Stimulated activated effector memory CD8-positive, alpha-beta T cell treated with anti-CD3 and anti-CD28 coated beads, Interleukin-12 subunit alpha, Interleukin-12 subunit beta, amount 100 ng/mL, for 72 hours (primary cell): Measurements from ENCODE around the gene ATP10D.
A peak's percentile ranks its signal among the peaks of the same experiment; 100 is the strongest.

ENCODE experiments used
- ATAC-seq: fragments of 150-1000 bp; cut with Tn5 transposase; 2 replicates; pipeline ENCODE4 v1.10.0; 2021
- DNase-seq, 2 donors: peaks; one replicate each; pipeline ENCODE4 v3.0.0; 2021 to 2022; ENCODE audit warnings: low spot score in 2 of 2
- H3K27ac Mint-ChIP-seq: one replicate; pipeline ENCODE4 v1.8.0; 2022; ENCODE audit warnings: mild to moderate bottlenecking, mixed read lengths
- H3K36me3 Mint-ChIP-seq: one replicate; pipeline ENCODE4 v1.8.0; 2022; ENCODE audit warnings: mild to moderate bottlenecking, mixed read lengths
- H3K4me1 Mint-ChIP-seq: one replicate; pipeline ENCODE4 v1.8.0; 2022; ENCODE audit warnings: mixed read lengths
- H3K4me3 Mint-ChIP-seq: one replicate; pipeline ENCODE4 v1.8.0; 2022; ENCODE audit warnings: mild to moderate bottlenecking, mixed read lengths
- H3K9me3 Mint-ChIP-seq: one replicate; pipeline ENCODE4 v1.8.0; 2022; ENCODE audit warnings: mixed read lengths

ATP10D gene

DNA sequence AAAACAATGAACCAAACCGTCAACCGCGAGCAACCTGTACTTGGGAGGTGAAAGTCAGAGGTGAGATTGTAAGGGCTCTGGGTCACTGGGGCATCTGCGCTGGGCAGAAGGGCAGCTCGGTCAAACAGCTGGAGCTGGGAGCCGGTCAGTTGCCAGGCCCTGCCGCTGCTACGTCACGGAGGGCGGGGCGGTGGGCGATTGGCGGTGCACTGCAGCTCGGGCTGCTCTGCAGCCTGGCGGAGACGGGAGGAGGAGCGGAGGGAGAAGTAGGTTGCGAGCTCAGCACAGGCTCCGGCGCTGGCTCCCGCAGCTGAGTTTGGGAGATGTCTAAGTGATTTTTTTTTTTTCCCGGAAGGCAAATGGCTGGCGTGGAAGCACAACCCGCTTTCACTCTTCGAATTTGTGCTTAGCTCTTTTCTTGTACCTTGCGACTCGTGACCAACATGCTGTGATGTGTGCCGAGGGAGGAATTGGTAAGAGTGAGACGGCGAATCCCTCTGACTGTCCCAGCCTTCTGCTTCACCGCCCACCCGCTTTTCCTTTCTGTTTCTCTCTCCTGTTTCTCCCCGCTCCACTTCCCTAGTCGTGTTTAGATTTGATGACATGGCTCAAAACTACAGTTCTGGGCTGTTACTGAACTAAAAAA is at the start of gene ATP10D:
ATP10D (plus strand) TSS at position 229 of the 646 bp plus-strand sequence. CDS start 27,266 bp downstream, outside the sequence.
- Mint-ChIP-seq H3K36me3 (no peaks in the 10 kb centered on the region), H3K4me3 (peak within 1 kb of the TSS; percentile 86), H3K9me3 (no peaks in the 10 kb centered on the region), H3K27ac (peak within 1 kb of the TSS; percentile 89), H3K4me1 (peaks cover 14% of the 10 kb centered on the region)
- DNase-seq (peak; percentile 63 to 87), ATAC-seq (peak; percentile 98)

DNA sequence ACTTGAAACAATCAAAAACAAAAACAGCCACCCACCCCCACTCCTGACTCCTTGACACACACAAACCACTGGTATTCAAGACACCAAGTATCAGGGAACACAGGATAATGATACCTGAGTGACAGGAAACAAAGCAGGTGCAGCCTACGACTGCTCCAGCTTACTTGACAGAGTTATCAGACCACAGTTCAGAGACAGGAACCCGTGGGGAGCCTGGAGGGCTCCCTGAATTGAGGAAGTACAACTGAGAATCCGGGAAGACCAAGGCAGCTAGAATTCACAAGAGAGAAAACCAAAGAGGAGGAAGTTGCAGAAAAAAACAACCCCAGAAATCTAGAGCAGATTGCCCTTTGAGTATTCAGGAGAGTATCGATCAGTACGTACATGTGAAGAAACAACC is 42.1 kb upstream of the ATP10D start:
- Mint-ChIP-seq H3K36me3 (no peaks in the 10 kb centered on the region), H3K27ac (no peak overlapping the region), H3K4me1 (peaks cover 7% of the 10 kb centered on the region), H3K4me3 (no peak overlapping the region), H3K9me3 (no peaks in the 10 kb centered on the region)
- DNase-seq (no peak), ATAC-seq (no peak)

DNA sequence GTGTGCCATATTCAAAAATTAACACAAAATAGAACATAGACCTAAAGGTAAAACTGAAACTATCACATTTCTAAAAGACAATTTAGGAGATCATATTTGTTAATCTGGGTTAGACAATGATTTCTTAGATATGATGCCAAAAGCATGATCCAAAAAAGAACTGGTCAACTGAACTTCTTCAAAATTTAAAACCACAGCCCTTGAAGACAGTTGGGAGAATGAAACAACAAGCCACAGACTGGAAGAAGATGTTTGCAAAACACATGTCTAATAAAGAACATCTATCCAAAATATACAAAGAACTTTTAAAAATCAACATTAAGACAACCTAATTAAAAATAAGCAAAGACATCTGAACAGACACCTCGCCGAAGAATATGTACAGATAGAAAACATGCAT is 41.0 kb upstream of the ATP10D start:
- no peak for DNase-seq

DNA sequence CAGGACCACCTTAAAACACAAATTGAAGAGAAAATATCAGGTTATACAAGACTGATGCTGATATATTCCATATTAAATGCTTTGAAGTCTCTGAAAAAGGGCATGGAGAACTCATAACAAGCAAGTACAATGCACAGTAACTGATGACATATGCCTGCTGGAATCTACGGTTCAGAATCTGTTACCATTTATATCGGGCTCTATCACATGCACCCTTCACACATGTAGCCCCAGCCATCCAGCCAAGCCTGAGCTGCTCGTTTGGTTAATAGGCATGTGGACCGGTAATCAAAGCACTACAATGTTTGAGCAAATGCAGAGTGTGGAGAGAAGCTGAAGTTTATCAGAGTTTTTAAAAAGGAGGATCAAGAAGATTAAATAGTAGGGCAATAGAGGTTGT is 33.4 kb upstream of the ATP10D start:
- H3K27ac Mint-ChIP-seq: no peak overlapping the region
- no peaks in the 10 kb centered on the region for H3K9me3 Mint-ChIP-seq
- no peaks in the 10 kb centered on the region for H3K4me1 Mint-ChIP-seq
- peaks cover 60% of the 10 kb centered on the region for H3K36me3 Mint-ChIP-seq
- DNase-seq (no peak), ATAC-seq (no peak)
- no peak overlapping the region for H3K4me3 Mint-ChIP-seq

More for the DNA sequence above, 41.0 kb upstream of the ATP10D start:
- Mint-ChIP-seq H3K9me3 (no peaks in the 10 kb centered on the region), H3K27ac (no peak overlapping the region), H3K4me1 (peaks cover 7% of the 10 kb centered on the region), H3K4me3 (no peak overlapping the region), H3K36me3 (no peaks in the 10 kb centered on the region)
- ATAC-seq: no peak

DNA sequence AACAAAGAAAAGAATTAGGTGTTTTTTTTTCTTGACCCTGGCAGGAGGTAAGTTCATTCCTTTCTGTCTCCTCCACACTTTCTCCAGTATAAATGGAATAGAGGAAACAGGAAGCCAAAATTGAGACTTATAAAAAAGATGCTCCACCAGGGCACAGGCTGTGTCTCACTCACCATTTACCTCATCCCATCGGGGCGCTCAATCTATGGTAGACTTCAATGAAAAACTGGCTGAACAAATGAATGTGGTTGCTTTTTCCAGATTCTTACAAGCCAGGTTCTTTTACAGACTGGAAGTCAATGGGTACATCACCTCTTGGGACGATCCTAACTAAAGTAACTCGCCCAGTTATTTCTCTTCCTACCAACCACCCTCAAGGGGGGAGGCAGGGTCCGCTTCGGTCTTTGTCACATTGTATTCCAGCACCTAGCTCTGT is 22.3 kb upstream of the ATP10D start:
- H3K4me1 Mint-ChIP-seq: peaks cover 25% of the 10 kb centered on the region
- no peaks in the 10 kb centered on the region for H3K9me3 Mint-ChIP-seq
- H3K27ac Mint-ChIP-seq: peak overlapping the region; percentile 93
- ATAC-seq (peak; percentile 25), DNase-seq (no peak)
- peaks cover 27% of the 10 kb centered on the region for H3K36me3 Mint-ChIP-seq
- H3K4me3 Mint-ChIP-seq: peak overlapping the region; percentile 82

DNA sequence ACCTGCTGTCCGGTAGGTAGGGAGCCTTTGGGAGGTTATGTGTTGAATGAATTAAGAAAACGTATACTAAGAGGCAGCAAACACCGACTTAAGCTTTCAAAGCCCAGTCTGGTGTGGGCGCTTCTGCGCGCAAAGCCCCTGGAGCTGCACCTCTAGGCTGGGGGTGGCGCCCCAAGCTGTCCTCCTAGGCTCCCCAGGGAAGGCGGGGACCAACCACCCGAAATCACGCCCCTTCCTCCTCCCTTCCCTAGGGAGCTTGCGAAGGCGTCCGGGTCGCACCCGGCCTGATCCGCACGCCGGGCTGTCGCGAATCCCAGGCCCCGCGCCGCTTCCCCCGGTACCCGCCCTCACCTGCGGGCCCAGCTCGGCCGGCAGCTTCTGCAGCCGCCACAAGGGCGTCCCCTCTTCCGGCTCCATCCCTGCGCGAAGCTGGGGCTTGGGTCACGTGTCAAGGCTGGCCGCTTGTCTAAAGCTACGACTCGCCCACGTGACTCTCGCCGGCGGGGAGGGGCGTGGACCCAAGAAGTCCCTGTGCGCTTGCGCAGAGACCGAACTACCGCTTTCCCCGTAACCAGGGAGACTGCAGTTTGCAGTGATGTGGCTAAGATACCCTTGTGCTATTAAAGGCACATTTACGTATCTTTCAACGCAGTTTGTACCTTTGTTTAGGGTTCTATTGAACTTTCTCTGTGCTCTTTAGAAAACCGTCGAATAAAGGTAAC is 21.7 kb upstream of the ATP10D start, which contains the start of gene COMMD8:
COMMD8 (minus strand) TSS at position 468 of the 722 bp plus-strand sequence; CDS start at position 417, 51 bp downstream.
- DNase-seq (peak; percentile 91 to 97), ATAC-seq (peak; percentile 97)
- H3K27ac Mint-ChIP-seq: peak within 1 kb of the TSS; percentile 93
- peak within 1 kb of the TSS; percentile 82 for H3K4me3 Mint-ChIP-seq
- H3K36me3 Mint-ChIP-seq: peaks cover 22% of the 10 kb centered on the region
- H3K9me3 Mint-ChIP-seq: no peaks in the 10 kb centered on the region
- H3K4me1 Mint-ChIP-seq: peaks cover 25% of the 10 kb centered on the region

DNA sequence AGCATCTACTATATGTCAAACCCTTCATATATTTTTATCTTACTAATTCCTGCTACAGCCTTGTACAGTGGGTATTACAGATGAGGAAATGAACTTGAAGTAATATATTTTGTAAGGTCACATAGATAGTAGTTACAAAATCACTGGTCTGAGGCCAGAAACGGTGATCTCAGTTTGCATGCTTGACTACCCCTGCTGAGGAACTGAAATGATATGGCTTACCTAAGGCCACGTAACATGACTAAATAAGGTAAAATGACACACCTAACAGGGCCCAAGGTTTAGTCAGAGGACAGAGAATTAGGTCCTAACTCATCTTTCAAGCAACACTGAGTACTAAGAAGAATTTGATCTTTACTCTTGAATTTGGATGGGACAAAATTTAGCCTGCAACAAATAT is 20.1 kb upstream of the ATP10D start:
- H3K4me1 Mint-ChIP-seq: peaks cover 25% of the 10 kb centered on the region
- no peak overlapping the region for H3K4me3 Mint-ChIP-seq
- ATAC-seq: no peak
- H3K9me3 Mint-ChIP-seq: no peaks in the 10 kb centered on the region
- H3K36me3 Mint-ChIP-seq: peaks cover 6% of the 10 kb centered on the region
- no peak for DNase-seq
- H3K27ac Mint-ChIP-seq: no peak overlapping the region

DNA sequence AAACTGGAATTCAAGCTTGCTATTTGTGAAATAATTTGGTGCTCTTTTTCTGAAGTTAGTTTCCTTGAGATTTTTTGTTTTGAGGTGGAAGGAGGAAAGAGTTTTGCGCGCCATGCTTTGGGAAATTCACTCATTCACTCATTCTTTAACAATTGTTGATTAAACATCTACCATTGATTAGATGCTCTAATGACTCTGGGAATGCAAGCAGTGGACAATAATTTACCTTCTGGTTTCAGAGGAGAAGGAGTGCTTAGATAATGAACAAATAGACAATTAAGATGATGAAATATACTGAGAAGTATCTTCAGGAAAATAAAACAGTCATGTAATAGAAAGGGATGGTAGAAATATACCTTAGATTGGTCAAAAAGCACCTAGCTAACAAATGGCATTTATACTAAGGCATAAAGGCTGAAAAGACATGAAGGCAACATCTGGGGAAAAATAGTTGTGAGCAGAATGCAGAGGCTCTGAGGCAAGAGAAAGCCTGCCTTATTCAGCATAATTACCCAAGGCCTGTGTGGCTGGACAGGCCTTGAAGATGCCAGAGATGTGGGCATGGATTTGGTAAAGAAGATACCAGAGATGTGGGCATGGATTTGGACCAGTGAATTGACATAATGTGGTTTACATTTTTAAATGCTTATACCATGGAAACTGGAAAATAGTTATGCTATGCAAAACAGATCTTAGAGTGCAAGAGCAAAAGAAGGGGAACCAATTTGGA is 18.9 kb upstream of the ATP10D start:
- Mint-ChIP-seq H3K4me1 (peaks cover 18% of the 10 kb centered on the region), H3K9me3 (no peaks in the 10 kb centered on the region), H3K36me3 (peaks cover 6% of the 10 kb centered on the region), H3K27ac (no peak overlapping the region), H3K4me3 (no peak overlapping the region)
- ATAC-seq: no peak
- no peak for DNase-seq

DNA sequence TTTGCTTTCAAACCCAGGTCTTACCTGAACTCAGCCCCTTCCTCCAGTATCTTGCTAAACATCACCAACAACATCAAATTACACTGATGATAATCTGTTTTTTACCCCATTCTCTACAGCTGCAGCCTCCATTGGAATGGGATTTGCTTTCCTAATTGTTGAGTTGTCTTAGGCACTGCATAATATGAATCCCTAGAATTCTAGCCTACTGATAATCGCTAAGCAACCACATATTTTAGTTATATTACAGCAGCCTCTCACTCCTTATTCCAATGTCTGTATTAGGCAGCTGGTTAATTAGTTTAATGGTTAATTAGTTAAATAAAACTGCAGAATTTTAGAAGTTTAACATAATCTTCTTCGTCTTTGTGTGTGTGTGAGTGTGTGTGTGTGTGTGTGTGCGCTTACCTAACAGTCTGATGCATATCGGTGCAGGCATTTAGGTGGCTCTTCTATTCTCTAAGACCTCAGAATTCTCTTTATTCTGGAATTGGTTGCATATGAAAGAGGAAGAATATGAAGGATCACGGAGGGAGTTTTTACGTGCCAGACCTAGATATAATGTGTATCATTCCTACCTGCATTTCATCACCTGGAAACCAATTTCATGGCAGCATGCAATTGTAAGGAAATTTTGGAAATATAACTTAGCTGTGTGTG is 16.2 kb upstream of the ATP10D start:
- Mint-ChIP-seq H3K4me3 (no peak overlapping the region), H3K36me3 (no peaks in the 10 kb centered on the region)

DNA sequence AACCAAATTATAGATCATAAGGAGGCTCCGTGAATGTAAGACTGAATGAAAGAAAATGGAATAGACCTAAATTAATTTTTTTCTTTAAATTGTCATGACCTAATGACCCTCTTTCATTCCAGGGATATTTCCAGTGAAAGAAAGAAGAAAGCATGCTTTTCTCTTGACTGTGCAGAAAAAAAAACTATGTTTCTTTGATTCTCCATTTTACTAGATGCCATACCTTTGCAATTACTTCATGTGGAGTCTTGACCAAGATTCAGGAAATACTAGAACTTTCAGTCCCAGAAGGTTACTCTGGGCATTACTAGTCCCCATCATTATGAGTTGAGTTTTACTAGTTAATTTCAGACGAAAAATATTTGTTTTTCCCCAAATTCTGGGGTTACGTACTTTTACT is 15.1 kb upstream of the ATP10D start:
- H3K9me3 Mint-ChIP-seq: no peaks in the 10 kb centered on the region
- no peak for ATAC-seq

More for the DNA sequence above, 16.2 kb upstream of the ATP10D start:
- ATAC-seq (no peak), DNase-seq (no peak)
- Mint-ChIP-seq H3K4me1 (no peaks in the 10 kb centered on the region), H3K27ac (no peak overlapping the region), H3K9me3 (no peaks in the 10 kb centered on the region)

DNA sequence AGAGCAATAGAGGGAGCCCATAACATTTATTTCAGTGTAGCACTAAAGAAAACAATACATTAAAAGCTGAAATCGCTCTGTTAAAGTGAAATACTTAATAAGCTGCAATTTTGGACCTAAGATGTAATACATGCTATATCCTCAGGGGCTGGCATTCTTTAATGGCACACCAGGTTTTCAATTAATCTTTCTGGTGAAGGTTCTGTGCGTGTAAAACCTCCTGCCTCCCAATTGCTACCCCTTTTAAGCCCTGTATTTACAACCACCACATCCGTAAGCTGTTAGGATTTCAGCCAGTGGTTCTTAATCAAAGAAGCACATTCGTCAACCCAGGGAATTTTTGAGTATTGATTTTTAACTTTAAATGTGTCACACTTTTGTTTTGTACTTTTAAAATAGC is 14.0 kb upstream of the ATP10D start:
- Mint-ChIP-seq H3K4me1 (no peaks in the 10 kb centered on the region), H3K9me3 (no peaks in the 10 kb centered on the region), H3K36me3 (no peaks in the 10 kb centered on the region), H3K4me3 (no peak overlapping the region), H3K27ac (no peak overlapping the region)
- ATAC-seq (no peak), DNase-seq (no peak)

More for the DNA sequence above, 15.1 kb upstream of the ATP10D start:
- Mint-ChIP-seq H3K27ac (no peak overlapping the region), H3K4me1 (no peaks in the 10 kb centered on the region), H3K36me3 (no peaks in the 10 kb centered on the region), H3K4me3 (no peak overlapping the region)
- DNase-seq: no peak

DNA sequence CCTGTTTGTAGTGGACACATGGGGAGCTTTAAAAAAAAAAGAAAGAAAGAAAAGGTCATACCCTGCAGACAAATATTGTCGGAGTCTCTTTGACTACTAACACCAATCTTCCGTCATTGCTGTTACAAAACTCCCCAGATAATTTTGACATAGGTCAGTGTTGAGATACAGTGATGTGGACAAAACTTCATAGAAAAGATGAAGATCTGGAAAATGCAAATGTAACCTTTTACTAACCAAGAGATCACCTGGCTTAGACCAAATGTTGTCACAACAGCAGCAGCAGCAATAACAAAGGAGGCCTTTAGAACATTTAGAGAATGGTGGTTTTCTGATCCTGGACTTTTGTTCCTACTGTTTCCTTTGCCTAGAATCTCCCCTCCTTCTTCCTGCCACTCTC is 13.5 kb upstream of the ATP10D start:
- Mint-ChIP-seq H3K4me1 (no peaks in the 10 kb centered on the region), H3K4me3 (no peak overlapping the region), H3K36me3 (no peaks in the 10 kb centered on the region), H3K27ac (no peak overlapping the region), H3K9me3 (no peaks in the 10 kb centered on the region)
- DNase-seq (no peak), ATAC-seq (no peak)

DNA sequence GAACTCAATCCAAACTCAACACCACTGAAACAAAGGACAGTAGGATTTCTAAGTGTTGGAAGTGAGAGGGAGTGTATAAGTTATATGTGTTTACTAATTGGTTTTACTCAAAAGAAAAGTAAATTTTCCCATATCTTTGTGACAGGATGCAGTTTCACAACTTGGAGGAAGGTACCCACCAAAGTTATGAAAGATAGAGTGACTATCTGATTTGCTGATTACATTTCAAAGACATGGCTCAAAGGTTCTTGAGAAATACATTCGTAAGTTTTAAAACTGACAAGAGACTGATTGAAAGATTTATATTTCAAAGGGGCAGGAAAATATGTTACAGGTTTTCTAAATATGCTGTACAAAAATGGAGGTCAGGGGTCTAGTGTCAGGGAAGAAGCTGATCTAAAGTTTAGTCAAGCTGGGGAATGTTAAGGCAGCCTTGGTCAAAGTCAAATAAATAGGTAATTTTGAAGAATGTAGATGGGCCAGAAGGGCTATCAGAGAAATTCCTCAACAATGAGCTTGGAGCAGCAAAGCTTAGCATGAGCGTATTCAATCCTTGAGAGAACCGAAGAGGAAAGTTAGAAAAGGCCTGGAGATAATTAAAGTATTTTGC is 11.8 kb upstream of the ATP10D start:
- DNase-seq (no peak), ATAC-seq (no peak)
- Mint-ChIP-seq H3K9me3 (no peaks in the 10 kb centered on the region), H3K4me1 (no peaks in the 10 kb centered on the region), H3K36me3 (no peaks in the 10 kb centered on the region), H3K27ac (no peak overlapping the region), H3K4me3 (no peak overlapping the region)

DNA sequence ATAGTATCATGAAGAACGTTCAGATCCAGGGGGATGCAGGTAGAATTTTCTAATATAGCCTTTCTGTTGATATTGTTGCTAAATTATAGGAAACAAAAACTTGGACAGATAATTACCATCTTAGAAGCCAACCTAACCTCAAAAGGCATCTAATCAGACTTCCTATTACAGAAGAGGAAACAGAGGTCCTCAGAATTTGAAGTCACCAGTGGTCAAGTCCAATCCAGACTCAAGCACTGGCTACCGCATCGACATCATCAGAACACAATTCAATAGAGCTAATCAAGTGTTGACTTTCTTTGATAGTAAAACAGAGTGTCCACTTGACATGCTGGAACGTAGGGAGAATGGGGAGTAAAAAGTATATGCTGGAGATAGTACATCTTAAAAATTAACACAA is 10.3 kb upstream of the ATP10D start:
- no peak overlapping the region for H3K4me3 Mint-ChIP-seq
- H3K4me1 Mint-ChIP-seq: no peaks in the 10 kb centered on the region
- no peaks in the 10 kb centered on the region for H3K36me3 Mint-ChIP-seq
- DNase-seq (no peak), ATAC-seq (no peak)
- no peak overlapping the region for H3K27ac Mint-ChIP-seq
- H3K9me3 Mint-ChIP-seq: no peaks in the 10 kb centered on the region

DNA sequence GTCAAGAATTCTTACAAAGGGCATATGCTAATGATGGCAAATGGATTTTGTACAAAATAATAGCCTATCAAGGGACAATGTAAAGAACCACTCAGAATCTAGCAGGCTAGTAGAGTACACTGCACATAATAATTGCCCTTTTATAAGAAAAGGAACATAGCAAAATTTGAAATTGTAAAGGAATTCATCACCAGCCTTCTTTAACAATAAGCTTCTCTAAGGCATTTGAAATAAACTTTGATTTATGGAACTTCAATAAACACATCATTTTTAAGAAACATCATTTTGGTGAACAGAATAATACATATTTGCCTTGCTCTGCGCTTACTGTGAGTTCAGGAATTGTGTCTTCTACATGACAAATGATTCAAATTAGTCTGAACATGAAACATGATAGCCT is 9.7 kb upstream of the ATP10D start:
- no peak overlapping the region for H3K27ac Mint-ChIP-seq
- H3K36me3 Mint-ChIP-seq: no peaks in the 10 kb centered on the region
- no peak for ATAC-seq
- H3K4me3 Mint-ChIP-seq: no peak overlapping the region
- no peaks in the 10 kb centered on the region for H3K9me3 Mint-ChIP-seq
- no peaks in the 10 kb centered on the region for H3K4me1 Mint-ChIP-seq
- DNase-seq: no peak
